ENCODE results near the gene AZU1.

The AZU1 gene, protein sequence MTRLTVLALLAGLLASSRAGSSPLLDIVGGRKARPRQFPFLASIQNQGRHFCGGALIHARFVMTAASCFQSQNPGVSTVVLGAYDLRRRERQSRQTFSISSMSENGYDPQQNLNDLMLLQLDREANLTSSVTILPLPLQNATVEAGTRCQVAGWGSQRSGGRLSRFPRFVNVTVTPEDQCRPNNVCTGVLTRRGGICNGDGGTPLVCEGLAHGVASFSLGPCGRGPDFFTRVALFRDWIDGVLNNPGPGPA

DNA sequence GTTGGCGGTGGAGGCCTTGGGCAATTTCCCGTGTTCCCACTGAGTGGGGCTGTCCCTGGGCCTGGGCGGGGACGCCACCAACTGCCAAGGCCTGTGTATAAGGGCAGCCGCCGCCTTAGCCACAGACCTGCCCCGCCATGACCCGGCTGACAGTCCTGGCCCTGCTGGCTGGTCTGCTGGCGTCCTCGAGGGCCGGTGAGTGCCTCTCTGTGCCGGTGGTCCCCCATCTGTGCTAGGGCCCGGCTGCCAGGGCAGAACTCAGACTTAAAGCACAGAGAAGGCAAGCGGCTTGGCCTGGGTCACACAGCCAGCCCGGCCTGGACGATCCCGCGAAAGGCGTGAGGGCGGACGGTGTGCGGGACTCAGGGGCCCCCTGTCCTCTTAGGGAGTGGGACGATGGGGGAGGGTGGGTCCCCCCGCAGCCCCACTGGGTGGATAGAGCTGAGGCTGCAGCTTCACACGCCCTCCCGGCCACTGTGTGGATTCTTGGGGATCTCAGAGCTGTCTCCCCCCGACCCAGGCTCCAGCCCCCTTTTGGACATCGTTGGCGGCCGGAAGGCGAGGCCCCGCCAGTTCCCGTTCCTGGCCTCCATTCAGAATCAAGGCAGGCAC is at the start of gene AZU1:
AZU1 (plus strand) TSS at position 128 of the 612 bp plus-strand sequence; CDS start at position 138, 10 bp downstream.
- DNase-seq: no peak

DNA sequence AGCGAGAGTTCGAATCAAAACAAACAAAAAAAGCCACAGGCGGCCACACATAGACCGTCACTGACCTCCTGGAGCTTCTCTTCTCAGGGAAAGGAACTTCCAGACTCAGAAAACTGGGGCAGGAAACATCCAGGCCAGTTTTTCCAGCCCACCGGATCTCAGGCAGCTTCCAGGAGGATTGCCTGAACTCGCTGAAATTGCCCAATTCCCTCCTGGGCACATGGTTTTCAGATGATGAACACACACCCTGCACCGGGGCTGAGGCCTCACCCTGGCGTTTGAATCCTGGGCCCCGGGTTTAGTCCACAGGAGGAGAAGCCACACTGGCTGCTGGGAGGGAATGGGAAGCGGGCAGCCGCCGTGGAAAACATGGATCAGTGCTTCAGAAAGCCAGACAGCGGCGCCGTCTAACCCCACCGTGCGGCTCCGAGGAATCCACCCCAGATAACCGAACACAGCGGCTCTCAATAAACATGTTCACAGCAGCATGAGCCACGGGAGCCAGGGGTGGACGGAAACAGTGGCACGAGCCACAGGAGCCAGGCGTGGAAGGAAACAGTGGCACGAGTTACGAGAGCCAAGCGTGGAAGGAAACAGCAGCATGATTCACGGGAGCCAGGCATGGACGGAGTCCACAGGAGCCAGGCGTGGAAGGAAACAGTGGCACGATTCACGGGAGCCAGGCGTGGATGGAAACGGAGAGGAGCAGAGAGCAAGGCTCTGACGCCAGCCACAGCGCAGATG is 48.6 kb upstream of the AZU1 start:
- no peak for DNase-seq

DNA sequence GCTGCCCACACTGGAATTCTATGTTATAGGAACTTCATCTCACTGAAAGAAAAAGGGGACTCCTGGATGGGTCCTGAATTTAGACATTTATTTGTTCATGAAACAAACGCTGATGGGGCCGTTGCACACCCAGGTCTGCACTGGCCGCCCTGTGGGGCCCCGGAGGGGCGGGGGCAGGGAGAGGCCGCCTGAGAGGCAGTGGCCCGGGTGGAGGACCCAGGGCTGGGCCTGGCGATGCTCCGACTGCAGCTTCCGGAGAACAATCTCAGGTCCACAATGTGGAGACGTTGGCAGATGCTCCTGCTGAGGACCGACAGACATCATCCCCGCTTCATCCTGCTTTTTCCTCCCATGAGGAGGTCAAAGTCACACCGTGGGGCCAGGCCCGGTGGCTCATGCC is 46.7 kb upstream of the AZU1 start:
- DNase-seq: no peak

DNA sequence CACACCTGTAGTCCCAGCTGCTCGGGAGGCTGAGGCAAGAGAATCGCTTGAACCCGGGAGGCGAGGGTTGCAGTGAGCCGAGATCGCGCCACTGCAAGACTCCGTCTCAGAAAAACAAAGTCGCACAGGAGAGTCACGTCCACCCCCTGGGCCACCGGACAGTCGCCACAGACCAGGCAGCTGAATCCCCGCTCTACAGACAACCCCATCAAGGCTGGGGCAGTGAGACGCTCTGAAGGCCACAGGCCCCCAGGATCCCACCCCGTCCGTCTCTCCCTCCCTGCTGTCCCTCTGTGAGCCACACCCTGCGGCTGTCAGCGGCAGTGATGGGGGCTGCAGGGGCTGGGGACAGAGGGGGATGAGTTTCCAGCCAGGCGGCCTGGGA is 45.8 kb upstream of the AZU1 start:
- DNase-seq: no peak

DNA sequence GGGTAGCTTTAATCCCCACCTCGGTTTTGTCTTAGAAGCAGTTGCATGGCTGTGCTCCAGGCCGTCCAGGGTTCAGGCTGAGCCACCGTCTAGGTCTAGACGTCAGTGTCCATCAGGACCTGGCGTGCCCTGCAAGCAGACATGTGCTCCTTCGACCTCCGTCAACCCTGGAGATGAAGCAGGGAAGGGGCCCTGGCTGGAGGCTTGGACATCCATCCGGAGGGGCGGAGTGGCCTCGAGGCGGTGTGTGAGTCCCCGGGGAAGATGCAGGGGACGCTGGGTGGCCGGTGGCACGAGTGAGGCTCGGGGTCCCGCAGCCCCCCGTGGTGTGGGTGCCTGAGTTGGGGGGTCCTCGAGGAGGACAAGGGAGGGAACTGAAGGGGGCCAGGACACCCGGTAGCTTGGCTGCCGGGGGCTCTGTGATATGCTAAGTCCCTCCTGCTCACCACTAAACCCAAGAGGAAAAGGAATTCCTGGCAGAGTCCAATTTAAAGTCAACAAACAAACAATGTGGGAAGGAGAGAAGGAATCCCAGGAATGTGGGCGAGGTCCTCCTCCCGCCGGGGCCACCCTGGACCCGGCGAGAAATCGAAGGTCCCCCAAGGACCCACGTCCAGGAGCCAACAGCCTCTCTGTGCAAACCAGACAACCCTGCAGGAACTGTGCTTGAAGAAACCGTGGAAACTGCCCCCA is 45.3 kb upstream of the AZU1 start:
- DNase-seq: no peak

DNA sequence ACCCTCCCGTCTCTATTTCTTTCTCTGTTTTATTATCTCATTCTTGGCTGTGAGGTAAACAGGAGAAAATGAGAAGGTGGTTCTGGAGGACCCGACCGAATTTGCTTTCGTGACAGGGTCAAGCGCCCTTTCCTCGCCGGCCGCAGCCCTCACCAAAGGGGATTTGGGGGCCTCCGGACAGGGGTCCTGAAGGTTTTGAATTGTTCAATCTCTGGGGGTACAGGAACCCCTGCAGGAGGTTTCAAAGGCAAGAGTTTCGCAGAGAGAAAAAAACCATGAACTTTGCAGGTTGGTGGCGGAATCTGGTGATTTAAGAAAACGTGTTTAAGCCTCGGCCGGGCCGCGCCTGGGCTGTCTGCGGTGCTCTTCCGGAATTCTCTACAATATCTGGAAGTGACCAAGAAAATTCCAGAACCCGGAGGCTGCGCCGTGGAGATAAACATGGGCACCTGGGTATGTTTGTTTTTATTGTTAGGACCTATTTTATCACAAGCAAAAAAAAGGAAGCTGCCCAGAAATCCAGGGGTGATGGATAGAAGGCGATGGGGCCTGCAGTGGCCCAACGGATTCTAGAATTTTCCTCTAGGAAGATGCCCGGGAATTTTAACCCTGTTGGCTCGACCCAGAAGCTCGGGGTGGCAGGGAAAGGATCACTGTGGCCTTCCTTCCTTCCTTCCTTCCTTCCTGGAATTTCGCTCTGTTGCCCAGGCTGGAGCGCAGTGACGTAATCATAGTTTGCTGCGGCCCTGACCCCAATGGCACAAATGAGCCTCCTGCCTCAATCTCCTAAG is 44.6 kb upstream of the AZU1 start:
- no peak for DNase-seq

DNA sequence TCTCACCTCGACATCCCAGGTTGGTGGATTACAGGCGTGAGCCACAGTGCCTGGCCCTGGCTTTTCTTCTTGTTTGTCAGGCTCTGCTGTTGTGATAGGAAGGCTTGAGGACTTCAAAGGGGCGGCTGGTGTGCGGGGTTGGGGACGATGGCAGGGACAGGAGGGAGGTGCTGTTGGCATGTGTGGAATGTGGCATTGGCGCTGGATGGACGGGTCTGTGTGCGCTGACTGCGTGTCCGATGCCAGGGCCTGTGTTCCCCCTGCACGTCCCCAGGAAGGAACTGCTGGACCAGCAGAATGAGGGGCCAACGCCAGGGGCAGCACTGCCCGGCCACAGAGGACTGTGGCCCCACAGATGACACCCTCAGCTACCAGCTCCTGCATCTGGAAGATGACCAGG is 43.1 kb upstream of the AZU1 start:
- no peak for DNase-seq

DNA sequence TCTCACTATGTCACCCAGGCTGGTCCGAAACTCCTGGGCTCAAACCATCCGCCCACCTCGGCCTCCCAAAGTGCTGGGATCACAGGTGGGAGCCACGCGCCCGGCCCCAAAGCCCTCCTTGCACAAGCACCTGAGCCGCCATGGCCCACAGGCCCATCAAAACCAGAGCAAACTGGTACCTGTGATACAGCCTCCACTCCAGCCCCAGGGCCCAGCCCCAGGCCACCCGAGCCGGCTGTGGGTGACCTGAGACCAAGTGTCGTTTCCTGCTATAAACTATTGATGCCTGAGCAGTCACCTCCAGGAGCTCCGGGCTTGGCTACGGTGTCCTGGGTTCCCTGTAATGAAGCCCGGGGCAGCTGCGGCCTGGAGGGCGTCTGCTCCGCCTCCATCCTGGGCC is 40.1 kb upstream of the AZU1 start:
- no peak for DNase-seq

DNA sequence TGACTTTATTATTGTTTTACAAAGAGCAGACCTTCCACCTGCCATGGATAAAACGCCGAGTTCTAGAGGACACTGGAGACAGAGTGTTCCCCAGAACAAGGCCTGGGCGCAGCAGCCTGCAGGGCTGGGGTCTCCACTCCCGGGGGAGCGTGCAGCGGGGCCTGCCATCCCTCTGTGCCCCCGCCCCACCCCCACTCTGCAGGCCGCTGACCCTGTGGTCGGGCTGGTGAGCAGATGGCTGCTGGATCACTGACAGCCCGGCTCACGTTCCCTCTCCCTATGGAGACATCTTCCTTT is 39.0 kb upstream of the AZU1 start:
- DNase-seq: no peak

DNA sequence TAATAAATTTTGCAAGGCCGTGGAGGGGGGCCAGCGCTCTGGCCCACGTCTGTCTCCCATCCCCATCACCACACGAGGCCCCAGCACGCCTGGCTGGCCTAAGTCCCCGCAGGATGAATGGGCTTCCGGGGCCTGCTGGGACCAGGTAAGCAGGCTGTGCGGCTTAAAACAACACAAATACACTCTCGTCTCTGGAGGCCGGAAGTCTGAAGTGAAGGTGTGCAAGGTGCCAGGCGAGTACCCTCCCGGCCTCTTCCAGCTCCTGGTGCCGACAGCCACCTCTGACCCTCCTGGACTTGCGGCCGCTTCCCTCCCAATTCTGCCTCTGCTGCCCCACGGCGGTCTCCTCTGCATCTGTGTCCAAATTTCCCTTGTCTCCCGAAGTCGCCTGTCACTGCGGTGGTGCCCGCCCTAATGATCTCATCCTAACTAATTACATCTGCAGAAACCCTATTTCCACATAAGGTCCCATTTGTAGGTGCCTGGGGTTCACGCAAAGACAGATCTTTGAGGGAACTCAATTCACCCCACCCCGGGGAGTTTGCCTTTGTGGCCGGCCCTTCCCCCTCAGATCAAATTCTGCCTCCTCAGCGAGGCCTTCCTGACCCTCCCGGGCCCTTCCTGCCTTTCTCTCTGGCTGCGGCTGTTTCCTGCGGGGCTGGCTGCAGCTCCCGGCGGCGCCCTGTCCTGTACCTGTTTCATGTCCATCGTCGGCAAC is 38.5 kb upstream of the AZU1 start:
- DNase-seq: no peak

DNA sequence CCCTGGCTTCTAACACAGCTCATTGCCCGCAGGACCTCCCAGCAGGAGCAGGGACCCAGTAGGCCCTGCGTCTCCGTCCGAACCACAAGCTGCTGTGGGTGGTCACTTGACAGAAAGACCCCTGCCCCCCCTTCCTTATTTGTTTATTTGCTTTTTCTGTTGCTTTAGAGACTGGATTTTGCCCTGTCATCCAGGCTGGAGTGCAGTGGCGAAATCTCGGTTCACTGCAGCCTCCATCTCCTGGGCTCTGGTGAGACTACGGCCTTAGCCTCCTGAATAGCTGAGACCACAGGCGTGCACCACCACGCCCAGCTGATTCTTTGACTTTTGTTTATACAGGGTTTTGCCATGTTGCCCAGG is 38.0 kb upstream of the AZU1 start:
- DNase-seq: no peak

DNA sequence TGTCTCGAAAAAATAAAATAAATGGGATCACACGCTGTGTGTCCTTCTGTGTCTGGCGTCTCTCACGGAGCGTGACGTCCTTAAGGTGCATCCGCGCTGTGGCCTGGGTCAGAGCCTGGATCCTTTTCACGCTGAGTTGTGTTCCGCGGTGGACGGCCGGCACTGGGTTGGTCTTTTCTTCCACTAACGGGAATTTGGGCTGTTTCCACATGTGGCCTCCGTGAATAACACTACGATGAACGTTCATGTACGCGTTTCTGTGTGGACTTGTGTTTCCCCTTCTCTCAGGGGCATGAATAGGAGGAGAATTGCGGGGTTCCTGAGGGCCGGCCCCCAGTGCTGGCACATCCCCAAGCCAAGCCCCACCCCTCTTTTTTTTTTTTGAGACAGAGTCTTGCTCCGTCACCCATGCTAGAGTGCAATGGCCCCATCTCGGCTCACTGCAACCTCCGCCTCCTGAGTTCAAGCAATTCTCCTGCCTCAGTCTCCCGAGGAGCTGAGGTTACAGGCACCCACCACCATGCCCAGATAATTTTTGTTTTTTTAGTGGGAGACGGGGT is 36.5 kb upstream of the AZU1 start:
- DNase-seq: no peak

DNA sequence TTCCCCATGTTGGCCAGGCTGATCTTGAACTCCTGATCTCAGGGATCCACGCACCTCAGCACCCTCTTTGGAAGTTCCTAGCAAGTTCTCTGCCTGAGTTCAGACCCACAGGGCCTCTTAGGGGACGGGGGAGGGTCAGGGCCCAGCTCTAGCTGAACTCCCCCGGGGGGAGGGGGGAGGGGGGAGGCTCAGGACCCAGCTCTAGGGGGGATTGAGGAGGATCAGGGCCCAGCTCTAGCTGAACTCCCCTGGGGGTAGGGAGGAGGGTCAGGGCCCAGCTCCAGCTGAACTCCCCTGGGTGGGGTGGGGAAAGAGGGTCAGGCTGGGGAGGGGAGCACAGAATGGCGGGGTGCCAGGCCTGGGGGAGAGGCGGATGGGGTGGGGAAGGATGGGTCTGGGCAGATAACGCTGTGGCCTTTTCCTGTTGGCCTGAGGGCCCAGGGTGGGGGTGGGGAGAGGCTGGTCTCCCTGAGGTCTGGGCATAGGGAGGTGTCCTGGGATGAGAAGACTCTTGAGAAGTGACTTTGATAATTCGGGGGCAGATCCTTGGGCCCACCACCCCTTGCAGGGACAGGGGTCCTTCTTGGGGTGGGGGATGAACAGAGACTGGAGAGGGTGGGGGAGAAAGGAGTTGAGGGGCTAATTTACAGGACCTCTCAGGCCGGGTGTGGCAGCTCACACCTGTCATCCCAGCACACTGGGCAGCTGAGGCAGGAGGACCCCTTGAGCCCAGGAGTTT is 35.9 kb upstream of the AZU1 start:
- no peak for DNase-seq

DNA sequence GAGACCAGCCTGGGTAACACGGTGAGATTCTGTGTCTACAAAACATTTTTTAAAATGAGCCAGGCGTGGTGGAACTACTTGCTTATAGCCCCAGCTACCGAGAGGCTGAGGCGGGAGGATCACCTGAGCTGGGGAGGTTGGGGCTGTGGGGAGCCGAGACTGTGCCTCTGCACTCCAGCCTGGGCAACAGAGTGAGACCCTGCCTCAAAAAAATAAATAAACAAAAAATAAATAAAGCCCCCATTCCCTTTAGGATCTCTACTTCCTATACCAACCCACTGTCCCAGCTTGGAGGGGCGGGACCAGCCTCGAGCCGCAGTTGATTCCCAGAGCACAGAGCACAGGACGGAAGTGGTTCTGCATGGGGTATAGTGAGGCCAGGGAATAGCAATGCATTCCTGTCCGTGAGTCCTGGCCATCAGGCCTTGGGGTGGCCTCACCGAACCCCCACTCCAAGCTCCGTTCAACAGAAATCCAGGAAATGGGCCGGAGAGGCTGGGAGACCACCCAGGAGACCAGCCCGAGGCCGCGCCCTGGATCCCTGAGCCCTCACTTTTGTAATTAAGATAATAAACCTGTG is 35.2 kb upstream of the AZU1 start:
- DNase-seq: no peak

DNA sequence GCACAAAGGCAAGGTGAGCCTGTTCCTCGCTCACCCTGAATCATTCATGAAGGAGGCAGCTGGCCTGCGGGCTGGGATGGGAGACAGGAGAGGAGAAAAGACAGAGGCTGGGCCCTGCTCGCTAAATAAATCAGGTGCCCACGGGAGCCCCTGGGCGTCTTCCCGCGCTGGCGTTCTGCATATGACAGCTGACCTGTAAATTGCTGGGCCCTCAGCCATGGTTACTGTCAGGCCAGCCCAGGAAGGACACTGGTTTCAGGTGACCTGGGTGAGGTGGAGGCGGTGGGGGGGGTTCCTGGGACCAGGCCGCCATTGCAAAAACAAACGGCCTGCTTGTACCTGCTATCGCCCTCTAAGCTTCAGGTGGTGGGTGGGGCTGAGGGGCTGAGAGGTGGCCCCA is 33.8 kb upstream of the AZU1 start:
- no peak for DNase-seq

DNA sequence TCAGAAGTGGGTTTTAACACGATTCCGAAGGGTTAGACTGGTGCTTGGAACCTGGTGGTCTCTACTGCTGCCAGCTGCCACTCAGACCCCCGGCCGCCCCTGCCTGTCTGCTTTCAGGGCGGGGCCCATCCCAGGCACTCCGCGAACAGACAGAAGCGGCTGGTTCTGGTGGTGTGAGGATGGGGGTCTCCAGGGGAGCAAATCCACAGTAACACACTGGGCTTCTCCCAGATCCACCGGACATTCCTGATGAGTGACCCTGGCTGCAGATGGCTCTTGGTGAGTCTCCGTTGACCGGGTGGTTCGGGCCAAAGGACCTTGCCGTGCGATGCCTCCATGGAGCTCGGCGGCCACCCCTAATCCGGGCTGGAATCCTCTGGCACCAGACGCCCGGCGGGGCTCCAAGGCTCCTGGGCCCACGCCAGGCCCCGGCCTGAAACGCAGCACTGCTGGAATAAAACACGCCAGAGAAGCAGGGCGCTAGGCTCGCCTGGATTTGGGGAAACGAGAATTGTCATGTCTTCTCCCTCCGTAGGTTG is 32.5 kb upstream of the AZU1 start:
- DNase-seq: no peak

DNA sequence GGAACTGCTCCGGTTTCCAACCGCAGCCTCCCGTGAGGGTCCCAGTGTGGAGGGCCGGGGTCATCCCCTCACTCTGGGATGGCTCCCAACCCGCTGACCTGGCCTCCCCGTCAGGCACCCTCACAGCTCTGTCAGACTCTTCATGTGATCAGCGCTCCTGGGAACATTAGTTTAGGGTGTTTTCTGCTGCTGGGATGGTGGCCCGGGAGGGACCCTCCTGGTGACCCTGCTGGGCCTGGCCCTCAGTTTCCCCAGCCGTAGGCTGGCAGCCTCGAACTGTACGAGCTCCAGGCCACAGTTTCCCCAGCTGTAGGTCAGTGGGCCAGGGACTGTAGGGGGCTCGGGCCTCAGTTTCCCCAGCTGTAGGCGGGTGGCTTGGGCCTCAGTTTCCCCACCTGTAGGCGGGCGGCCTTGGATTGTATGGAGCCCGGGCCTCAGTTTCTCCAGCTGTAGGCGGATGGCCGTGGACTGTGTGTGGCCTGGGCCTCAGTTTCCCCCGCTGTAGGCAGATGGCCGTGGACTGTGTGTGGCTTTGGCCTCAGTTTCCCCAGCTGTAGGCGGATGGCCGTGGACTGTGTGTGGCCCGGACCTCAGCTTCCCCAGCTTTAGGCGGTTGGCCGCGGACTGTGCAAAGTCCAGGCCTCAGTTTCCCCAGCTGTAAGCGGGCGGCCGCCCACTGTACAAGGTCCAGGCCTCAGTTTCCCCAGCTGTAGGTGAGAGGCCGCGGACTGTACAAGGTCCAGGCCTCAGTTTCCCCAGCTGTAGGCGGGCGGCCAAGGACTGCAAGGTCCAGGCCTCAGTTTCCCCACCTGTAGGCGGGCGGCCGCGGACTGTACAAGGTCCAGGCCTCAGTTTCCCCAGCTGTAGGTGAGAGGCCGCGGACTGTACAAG is 31.7 kb upstream of the AZU1 start:
- DNase-seq: no peak

DNA sequence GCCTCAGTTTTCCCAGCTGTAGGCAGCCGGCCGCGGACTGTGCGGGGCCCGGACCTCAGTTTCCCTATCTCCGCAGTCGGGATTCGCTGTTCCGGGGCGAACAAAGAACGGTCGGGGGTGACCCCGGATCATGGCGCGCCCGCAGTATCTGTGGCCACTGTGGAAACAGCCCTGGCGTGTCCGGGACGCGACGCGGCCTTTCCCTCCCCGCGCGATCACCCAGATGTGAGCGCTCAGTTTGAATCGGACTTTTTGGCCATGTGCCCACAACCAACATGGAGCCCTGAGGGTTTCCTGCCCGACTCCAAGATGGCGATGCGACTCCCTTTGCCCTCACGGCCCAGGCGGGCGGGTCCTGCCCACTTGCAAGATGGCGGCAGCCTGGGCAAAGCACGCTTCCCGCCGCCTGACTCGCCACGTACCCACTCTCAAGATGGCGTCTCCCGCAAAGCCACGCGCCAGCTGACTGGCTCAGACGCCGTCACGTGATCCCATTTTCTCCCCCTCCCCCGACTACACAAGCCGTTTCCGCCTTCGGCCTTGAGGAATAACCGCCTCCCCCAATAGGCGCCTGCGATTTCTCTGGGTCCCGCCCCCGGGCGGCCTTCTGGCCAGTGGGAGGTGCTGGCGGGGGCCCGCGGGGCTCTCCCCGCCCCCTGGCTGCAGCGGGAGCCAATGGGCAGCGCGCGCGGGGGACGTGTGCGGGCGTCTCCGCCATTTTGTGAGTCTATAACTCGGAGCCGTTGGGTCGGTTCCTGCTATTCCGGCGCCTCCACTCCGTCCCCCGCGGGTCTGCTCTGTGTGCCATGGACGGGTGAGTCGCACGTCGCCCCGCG is 30.7 kb upstream of the AZU1 start, which contains the start of gene PTBP1:
PTBP1 (plus strand) TSS at position 761 of the 836 bp plus-strand sequence; CDS start at position 807, 46 bp downstream.
- DNase-seq: peak; percentile 100
